Immature natural killer cell (primary cell): ENCODE data around the gene OR10P1. TPM values are rescaled to one million over a fixed set of nuclear protein-coding genes. Genes with fewer than 3 reads are reported as not detected.

Experiments used
- DNase-seq, 3 donors: peaks; one replicate each; pipeline ENCODE4 v3.0.0; 2022; ENCODE audit warnings: mixed read lengths in 1 of 3
- H3K27ac Mint-ChIP-seq, 6 donors: one replicate each; pipeline ENCODE4 v1.8.0; 2020; ENCODE audit warnings: mixed read lengths in 6 of 6, mild to moderate bottlenecking in 5 of 6, inconsistent platforms in 4 of 6, moderate library complexity in 3 of 6
- H3K27me3 Mint-ChIP-seq, 3 donors: one replicate each; pipeline ENCODE4 v1.8.0; 2020 to 2021; ENCODE audit warnings: low read depth in 3 of 3, mild to moderate bottlenecking in 3 of 3, mixed read lengths in 3 of 3, moderate library complexity in 3 of 3, inconsistent platforms in 1 of 3
- H3K36me3 Mint-ChIP-seq, 3 donors: one replicate each; pipeline ENCODE4 v1.8.0; 2020; ENCODE audit warnings: mixed read lengths in 3 of 3, inconsistent platforms in 2 of 3, mild to moderate bottlenecking in 2 of 3
- H3K4me1 Mint-ChIP-seq, 2 donors: one replicate each; pipeline ENCODE4 v1.8.0; 2020; ENCODE audit warnings: inconsistent platforms in 2 of 2, mild to moderate bottlenecking in 2 of 2, mixed read lengths in 2 of 2, moderate library complexity in 1 of 2
- H3K4me3 Mint-ChIP-seq, 5 donors: one replicate each; pipeline ENCODE4 v1.8.0; 2020; ENCODE audit warnings: mild to moderate bottlenecking in 5 of 5, mixed read lengths in 5 of 5, inconsistent platforms in 3 of 5, moderate library complexity in 3 of 5
- H3K9me3 Mint-ChIP-seq, 6 donors: one replicate each; pipeline ENCODE4 v1.8.0; 2020; ENCODE audit warnings: mild to moderate bottlenecking in 6 of 6, mixed read lengths in 6 of 6, inconsistent platforms in 4 of 6, moderate library complexity in 3 of 6
- polyA plus RNA-seq, 3 donors: library from polyadenylated mRNA; unstranded; fragments of 300-500 nt; fragmentation: Illumina TruSeq; gene quantifications; one replicate each; pipeline ENCODE4 v1.2.3, GENCODE V29; 2021

The OR10P1 gene
- polyA plus RNA-seq, 3 donors from 2014 or later, result not detected

DNA sequence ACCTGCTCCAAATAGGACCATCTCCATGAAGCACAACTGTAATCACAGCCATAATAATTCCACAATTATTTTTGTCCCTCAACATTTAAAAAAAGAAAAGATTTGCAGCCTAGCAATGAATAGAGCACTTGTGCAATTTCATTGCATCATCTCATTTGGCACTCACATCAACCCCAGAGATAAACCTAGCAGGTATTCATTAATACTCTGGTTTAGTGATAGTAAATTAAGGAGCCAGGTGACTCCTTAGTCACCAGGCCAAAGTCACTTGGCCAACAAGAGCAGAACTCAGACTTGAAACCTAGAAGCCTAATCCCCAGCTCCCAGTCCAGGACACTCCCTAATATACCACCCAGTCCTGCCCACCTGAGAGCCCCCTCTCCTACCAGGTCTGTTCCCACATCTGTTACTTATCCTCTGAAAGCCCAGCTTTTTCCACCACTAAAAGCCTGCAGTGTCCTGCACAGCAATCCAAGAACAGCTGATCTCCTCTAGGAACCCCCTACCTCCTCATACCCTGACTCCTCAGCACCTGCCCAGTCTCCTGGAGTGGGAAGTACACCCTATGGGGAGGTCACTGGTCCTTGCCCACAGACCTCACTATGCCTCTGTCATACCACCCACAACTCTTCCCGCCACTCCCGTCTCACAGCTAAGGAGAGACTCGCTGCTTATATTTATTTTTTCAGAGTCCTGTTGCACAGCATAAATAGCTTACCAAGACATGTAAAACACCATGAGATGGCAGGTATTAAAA is 22.1 kb downstream of the OR10P1 start:
- Mint-ChIP-seq H3K36me3 (no peaks in the 10 kb centered on the region), H3K9me3 (no peaks in the 10 kb centered on the region), H3K4me3 (no peak overlapping the region), H3K27me3 (peaks cover 0 to 4% (median 2%) of the 10 kb centered on the region in 3 donors), H3K27ac (no peak overlapping the region), H3K4me1 (no peaks in the 10 kb centered on the region)
- no peak for DNase-seq

DNA sequence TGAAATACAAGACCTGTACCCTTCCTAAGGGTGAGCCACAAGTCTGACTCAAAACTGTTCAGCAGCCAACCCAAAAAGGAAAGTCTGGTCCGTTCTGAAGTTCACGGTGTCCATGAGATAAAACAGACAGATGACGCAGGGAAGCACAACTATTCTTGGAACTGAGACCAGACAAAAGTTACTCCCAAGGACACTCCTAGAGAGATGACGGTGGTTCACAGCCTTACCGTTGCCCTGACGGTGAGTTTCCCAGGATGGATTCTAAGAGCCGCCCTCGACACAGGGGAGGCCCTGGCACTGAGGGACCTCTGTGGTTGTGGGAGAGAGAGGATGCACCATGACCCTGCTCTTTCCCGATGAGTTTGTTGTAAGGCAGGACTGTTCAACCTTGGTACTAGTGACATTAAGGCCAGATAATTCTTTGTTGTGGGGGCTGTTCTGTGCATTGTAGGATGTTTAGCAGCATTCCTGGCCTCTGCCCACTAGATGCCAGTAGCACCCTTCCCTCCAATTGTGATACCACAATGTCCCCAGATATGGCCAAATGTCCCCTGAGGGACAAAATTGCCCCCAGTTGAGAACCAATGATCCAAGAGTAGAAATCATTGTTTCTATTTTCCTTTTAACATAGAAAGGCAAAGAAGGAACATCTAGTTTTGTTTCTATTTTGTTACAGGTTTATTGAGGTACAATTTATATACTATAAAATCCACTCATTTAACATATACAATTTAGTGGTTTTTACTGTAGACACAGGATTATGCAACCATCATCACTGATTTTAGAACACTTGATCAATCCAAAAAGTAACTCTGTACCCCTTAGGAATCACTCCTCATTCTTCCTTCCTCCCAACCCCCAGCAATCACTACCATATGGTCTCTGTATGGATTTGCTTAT is 23.0 kb downstream of the OR10P1 start:
- no peaks in the 10 kb centered on the region for H3K36me3 Mint-ChIP-seq
- no peak overlapping the region for H3K4me3 Mint-ChIP-seq
- no peaks in the 10 kb centered on the region for H3K4me1 Mint-ChIP-seq
- peaks cover 0 to 4% (median 2%) of the 10 kb centered on the region in 3 donors for H3K27me3 Mint-ChIP-seq
- no peaks in the 10 kb centered on the region for H3K9me3 Mint-ChIP-seq
- peak in 2 of 3 donors; percentile 12 to 17 for DNase-seq
- H3K27ac Mint-ChIP-seq, result no peak overlapping the region

DNA sequence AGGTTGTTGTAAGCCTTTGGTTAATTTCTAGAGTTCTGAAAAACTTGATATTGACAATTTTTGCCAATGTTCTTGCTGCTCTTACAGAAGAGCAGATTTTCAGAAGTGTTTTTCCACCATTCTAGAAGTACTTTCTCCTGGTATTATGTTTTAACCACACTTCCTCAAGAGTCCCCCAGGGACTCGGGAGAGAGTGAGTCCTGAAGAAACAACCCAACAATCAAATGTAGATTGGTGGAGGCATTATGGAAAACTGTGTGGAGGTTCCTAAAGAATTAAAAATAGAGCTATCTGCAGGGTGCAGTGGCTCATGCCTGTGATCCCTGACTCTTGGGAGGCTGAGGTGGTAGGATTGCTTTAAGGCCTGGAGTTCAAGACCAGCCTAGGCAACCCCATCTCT is 26.7 kb downstream of the OR10P1 start:
- no peaks in the 10 kb centered on the region for H3K4me1 Mint-ChIP-seq
- H3K4me3 Mint-ChIP-seq, result no peak overlapping the region
- DNase-seq, result no peak
- no peaks in the 10 kb centered on the region for H3K9me3 Mint-ChIP-seq
- H3K36me3 Mint-ChIP-seq, result no peaks in the 10 kb centered on the region
- no peak overlapping the region for H3K27ac Mint-ChIP-seq
- H3K27me3 Mint-ChIP-seq, result peaks cover 0 to 4% (median 4%) of the 10 kb centered on the region in 3 donors

DNA sequence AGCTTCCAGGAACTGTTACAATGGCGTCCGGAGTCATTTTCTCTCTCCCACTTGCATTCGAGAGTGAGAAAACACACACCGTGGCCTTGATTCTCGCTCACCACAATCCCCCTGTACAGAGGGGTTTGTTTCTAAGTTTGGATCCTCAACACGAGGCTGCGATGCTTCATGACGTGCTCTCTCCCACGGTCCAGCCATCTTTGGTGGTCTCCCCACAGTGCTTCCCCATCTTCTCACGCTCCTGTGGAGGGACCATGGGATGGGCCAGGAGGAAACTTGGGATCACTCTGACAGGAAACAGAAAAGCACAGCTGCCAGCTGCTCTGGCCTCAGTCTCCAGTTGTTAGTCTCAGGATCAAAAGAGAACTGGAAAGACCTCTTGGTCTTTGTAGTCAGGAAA is 28.1 kb downstream of the OR10P1 start:
- no peak overlapping the region for H3K27ac Mint-ChIP-seq
- H3K36me3 Mint-ChIP-seq, result no peaks in the 10 kb centered on the region
- DNase-seq, result no peak
- no peaks in the 10 kb centered on the region for H3K9me3 Mint-ChIP-seq
- no peak overlapping the region for H3K4me3 Mint-ChIP-seq
- H3K27me3 Mint-ChIP-seq, result peaks cover 0 to 6% (median 0%) of the 10 kb centered on the region in 3 donors
- H3K4me1 Mint-ChIP-seq, result no peaks in the 10 kb centered on the region

DNA sequence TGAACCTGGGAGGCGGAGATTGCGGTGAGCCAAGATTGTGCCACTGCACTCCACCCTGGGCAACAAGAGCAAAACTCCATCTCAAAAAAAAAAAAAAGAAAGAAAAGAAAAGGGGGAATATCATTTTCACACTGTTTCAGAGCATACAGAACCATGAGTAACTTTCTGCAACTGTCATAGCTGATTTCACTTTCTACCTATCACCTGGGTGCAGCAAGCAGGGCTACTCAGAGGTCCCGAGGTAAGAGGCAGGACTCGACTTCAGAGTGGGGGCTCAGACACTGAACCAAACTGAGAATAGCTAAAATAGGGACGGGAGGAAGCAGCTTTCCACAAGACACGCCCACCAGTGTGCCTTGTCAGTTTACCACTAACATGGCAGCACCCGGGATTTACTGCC is 29.8 kb downstream of the OR10P1 start:
- H3K27ac Mint-ChIP-seq, result no peak overlapping the region
- no peaks in the 10 kb centered on the region for H3K36me3 Mint-ChIP-seq
- H3K4me3 Mint-ChIP-seq, result no peak overlapping the region
- no peak for DNase-seq
- H3K27me3 Mint-ChIP-seq, result peaks cover 0 to 4% (median 0%) of the 10 kb centered on the region in 3 donors
- no peaks in the 10 kb centered on the region for H3K4me1 Mint-ChIP-seq
- H3K9me3 Mint-ChIP-seq, result no peaks in the 10 kb centered on the region

DNA sequence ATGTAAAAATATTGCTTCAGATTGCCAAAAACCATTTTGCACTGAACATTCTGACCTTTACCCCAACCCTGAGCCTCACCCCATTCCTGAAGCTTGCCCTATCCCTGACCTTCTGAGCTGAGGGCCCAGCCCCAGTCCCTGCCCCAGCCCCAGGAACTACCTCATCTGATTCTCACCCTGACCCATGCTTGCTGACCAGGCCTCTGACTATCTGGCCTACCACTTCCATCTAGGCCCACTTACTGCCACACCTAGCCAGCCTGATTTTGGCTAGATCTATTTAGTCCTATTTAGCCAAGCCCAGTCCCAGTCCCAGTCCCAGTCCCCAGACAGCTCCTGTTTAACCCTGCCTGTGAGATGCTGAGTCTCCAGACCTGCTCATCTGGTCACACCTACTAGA is 33.6 kb downstream of the OR10P1 start:
- H3K4me3 Mint-ChIP-seq, result no peak overlapping the region
- no peak for DNase-seq
- H3K9me3 Mint-ChIP-seq, result no peaks in the 10 kb centered on the region
- peaks cover 0 to 5% (median 4%) of the 10 kb centered on the region in 3 donors for H3K27me3 Mint-ChIP-seq
- H3K27ac Mint-ChIP-seq, result peak overlapping the region in 1 of 6 donors; percentile 47
- no peaks in the 10 kb centered on the region for H3K36me3 Mint-ChIP-seq
- no peaks in the 10 kb centered on the region for H3K4me1 Mint-ChIP-seq

DNA sequence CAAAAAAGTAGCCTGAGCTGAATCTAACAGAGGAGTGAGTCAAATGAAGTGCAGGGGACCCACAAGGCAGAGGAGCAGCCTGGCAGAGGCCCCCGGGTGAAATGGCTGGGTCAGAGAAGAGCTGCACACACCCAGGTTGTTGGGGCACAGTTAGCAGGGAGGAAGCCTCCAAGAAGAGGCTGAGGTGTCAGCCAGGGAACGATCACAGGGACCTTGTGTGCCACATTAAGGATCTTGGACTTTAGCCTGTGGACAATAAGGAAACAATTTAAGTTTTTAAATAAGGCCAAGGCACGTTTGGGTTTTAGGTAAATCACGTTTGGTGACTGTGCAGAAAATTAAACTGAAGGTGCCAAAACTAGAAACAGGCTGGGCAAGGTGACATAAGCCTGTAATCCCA is 35.1 kb downstream of the OR10P1 start:
- no peaks in the 10 kb centered on the region for H3K36me3 Mint-ChIP-seq
- H3K27me3 Mint-ChIP-seq, result peaks cover 0 to 6% (median 5%) of the 10 kb centered on the region in 3 donors
- DNase-seq, result no peak
- no peaks in the 10 kb centered on the region for H3K4me1 Mint-ChIP-seq
- no peaks in the 10 kb centered on the region for H3K9me3 Mint-ChIP-seq
- H3K4me3 Mint-ChIP-seq, result no peak overlapping the region
- no peak overlapping the region for H3K27ac Mint-ChIP-seq

DNA sequence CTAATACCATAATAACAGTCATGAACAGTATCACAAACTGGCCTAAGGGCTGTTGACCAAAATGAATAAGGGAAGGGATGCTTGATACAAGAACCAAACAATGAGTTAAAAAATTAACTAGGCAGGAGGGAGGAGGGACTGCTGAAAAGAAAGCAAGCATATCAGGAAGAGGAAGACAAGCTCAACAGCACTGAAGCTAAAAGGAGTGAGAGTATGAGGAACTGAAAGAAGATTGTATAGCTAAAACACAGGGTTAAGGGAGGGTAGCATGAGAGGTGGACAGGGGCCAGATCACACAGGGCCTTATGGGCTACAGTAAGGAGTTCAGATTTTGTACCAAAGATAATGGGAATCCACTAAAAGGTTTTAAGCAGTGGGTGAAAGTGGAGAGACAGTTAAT is 36.9 kb downstream of the OR10P1 start:
- Mint-ChIP-seq H3K9me3 (no peaks in the 10 kb centered on the region), H3K27me3 (peaks cover 1 to 7% (median 4%) of the 10 kb centered on the region in 3 donors)

DNA sequence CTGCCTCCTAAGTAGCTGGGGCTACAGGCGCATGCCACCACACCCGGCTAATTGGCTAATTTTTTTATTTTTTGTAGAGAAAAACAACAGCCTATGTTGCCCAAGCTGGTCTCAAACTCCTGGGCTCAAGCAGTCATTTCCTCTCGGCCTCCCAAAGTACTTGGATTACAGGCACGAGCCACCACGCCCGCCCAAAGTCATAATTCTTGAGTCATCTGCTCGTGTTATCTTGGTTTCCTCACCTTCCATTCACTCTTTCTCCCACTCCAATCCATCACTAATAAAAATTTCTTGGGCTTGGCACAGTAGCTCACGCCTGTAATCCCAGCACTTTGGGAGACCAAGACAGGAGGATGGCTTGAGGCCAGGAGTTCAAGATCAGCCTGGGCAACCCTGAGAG is 39.0 kb downstream of the OR10P1 start:
- Mint-ChIP-seq H3K36me3 (no peaks in the 10 kb centered on the region), H3K9me3 (no peaks in the 10 kb centered on the region), H3K27ac (no peak overlapping the region), H3K27me3 (peaks cover 3 to 10% (median 4%) of the 10 kb centered on the region in 3 donors), H3K4me3 (no peak overlapping the region), H3K4me1 (no peaks in the 10 kb centered on the region)
- DNase-seq, result no peak

More for the DNA sequence above, 36.9 kb downstream of the OR10P1 start:
- no peak for DNase-seq
- H3K4me1 Mint-ChIP-seq, result no peaks in the 10 kb centered on the region
- no peak overlapping the region for H3K27ac Mint-ChIP-seq
- H3K36me3 Mint-ChIP-seq, result no peaks in the 10 kb centered on the region
- no peak overlapping the region for H3K4me3 Mint-ChIP-seq

DNA sequence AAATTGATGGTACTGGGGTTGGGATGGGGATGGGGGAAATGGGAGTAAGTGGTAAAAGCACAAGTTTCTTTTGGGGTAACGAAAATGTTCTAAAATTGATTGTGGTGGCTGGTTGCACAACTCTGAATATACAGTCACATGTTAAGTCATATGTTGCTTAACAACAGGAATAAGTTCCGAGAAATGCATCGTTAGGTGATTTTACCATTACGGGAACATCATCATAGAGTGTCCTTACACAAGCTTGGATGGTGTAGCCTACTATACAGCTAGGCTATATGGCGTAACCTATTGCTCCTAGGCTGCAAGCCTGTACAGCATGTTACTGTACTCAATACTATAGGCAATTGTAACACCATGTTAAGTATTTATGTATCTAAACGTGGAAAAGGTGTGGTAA is 40.0 kb downstream of the OR10P1 start:
- DNase-seq, result no peak
- Mint-ChIP-seq H3K9me3 (no peaks in the 10 kb centered on the region), H3K36me3 (no peaks in the 10 kb centered on the region), H3K4me3 (no peak overlapping the region), H3K27ac (no peak overlapping the region), H3K27me3 (peaks cover 4 to 12% (median 9%) of the 10 kb centered on the region in 3 donors), H3K4me1 (peaks cover 2 to 9% of the 10 kb centered on the region in 2 donors)

DNA sequence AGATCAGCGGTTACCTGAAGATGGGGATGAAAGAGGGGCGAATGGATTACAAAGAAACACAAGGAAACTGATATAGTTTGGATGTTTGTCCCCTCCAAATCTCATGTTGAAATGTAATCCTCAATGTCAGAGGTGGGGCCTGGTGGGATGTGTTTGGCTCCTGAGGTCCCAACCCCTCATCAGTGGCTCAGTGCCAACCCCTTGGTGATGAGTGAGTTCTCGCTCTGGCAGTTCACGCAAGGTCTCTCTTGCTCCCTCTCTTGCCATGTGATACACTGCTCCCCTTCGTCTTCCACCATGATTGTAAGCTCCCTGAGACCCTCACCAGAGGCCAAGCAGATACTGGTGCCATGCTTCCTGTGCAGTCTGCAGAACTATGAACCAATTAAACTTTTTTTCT is 43.0 kb downstream of the OR10P1 start:
- Mint-ChIP-seq H3K4me3 (no peak overlapping the region), H3K27me3 (peaks cover 5 to 12% (median 11%) of the 10 kb centered on the region in 3 donors), H3K36me3 (no peaks in the 10 kb centered on the region), H3K4me1 (peaks cover 2 to 11% of the 10 kb centered on the region in 2 donors), H3K9me3 (no peaks in the 10 kb centered on the region), H3K27ac (no peak overlapping the region)
- DNase-seq, result no peak

DNA sequence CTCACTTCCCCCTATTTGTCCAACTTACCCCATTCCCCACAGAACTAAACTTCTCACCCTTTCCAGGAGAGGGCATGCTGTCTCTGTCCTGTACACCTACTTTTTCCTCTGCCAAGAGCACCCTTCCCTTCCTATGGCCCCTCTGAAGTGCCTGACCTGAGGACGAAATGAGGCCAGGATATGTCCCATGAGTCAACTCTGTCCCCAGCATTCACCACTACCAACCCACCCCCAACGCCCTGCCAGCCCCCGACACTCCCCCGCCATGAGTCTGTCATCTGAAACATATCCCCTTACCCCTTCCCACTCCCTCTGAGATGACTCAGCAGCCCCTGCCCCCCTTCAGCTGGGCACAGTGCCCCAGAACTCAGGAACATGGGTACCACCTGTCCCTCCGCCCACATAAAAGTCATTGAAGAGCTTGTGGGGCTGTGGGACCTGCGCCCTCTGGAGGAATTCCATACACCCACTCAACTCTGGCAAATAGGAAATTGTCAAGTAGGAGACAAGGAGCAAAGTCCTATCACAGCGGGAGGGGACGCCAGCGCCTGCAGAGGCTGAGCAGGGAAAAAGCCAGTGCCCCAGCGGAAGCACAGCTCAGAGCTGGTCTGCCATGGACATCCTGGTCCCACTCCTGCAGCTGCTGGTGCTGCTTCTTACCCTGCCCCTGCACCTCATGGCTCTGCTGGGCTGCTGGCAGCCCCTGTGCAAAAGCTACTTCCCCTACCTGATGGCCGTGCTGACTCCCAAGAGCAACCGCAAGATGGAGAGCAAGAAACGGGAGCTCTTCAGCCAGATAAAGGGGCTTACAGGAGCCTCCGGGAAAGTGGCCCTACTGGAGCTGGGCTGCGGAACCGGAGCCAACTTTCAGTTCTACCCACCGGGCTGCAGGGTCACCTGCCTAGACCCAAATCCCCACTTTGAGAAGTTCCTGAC is 44.7 kb downstream of the OR10P1 start:
- no peaks in the 10 kb centered on the region for H3K36me3 Mint-ChIP-seq
- peaks cover 5 to 12% (median 11%) of the 10 kb centered on the region in 3 donors for H3K27me3 Mint-ChIP-seq
- no peak overlapping the region for H3K27ac Mint-ChIP-seq
- DNase-seq, result no peak
- no peaks in the 10 kb centered on the region for H3K9me3 Mint-ChIP-seq
- H3K4me3 Mint-ChIP-seq, result no peak overlapping the region
- H3K4me1 Mint-ChIP-seq, result peaks cover 2 to 11% of the 10 kb centered on the region in 2 donors

DNA sequence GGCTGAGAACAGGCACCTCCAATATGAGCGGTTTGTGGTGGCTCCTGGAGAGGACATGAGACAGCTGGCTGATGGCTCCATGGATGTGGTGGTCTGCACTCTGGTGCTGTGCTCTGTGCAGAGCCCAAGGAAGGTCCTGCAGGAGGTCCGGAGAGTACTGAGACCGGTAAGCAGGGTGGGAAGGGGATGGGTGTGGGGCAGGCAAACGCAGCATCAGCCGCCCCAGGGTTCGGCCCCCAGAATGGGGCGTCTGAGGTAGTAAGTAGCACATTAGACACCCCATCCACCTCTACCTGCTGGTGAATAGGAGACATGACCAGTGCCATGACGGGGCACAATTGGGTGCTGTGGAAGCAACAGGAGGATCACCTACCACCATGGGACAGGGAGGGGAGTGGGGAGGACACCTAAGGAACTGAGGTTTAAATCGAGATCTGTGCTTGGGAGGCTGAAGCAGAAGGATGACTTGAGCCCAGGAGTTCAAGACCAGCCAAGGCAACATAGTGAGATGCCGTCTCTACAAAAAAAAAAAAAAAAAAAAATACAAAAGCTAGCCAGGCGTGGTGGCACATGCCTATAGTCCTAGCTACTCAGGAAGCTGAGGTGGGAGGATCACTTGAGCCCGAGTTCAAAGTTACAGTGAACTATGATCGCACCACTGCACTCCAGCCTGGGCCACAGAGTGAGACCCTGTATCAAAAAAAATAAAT is 45.5 kb downstream of the OR10P1 start:
- Mint-ChIP-seq H3K4me3 (no peak overlapping the region), H3K4me1 (peaks cover 5 to 11% of the 10 kb centered on the region in 2 donors), H3K36me3 (no peaks in the 10 kb centered on the region), H3K27me3 (peaks cover 5 to 11% (median 10%) of the 10 kb centered on the region in 3 donors), H3K9me3 (no peaks in the 10 kb centered on the region), H3K27ac (no peak overlapping the region)
- DNase-seq, result no peak
